Natural killer cell (primary cell): ENCODE data around the gene MCF2L. TPM values are rescaled to one million over a fixed set of nuclear protein-coding genes. Genes with fewer than 3 reads are reported as not detected.

Source experiments
- ATAC-seq, 3 donors: fragments of 150-1000 bp in 2 of 3; fragments of 200-7000 bp in 1 of 3; cut with Tn5 transposase; 1 replicate in 1 of 3; 2 replicates in 2 of 3; pipeline ENCODE4 v1.10.0; 2021; ENCODE audit warnings: mild to moderate bottlenecking in 2 of 3, moderate library complexity in 2 of 3
- DNase-seq, 2 donors: peaks; one replicate each; pipeline versions ENCODE4 v3.0.0 to v3.0.0-alpha.2; 2013 to 2021; ENCODE audit warnings: mixed read lengths in 1 of 2
- H3K27ac ChIP-seq: one replicate; pipeline ENCODE4 v1.5.1; 2013; ENCODE audit warnings: mild to moderate bottlenecking, low read length
- H3K27me3 ChIP-seq: one replicate; pipeline ENCODE4 v1.6.1; 2013; ENCODE audit warnings: low read length; ENCODE audit not compliant: control insufficient read depth, insufficient read depth
- H3K36me3 ChIP-seq: one replicate; pipeline ENCODE4 v1.6.1; 2013; ENCODE audit warnings: low read length; ENCODE audit not compliant: control insufficient read depth, insufficient read depth
- H3K4me1 ChIP-seq: one replicate; pipeline ENCODE4 v1.6.1; 2013; ENCODE audit warnings: low read length; ENCODE audit not compliant: control insufficient read depth, insufficient read depth
- H3K4me3 ChIP-seq: one replicate; pipeline ENCODE4 v1.5.1; 2013; ENCODE audit warnings: low read length
- H3K9me3 ChIP-seq: one replicate; pipeline ENCODE4 v1.6.1; 2013; ENCODE audit warnings: low read length; ENCODE audit not compliant: control insufficient read depth, insufficient read depth
- H3K27ac Mint-ChIP-seq, 2 donors: one replicate each; pipeline ENCODE4 v1.8.0; 2022; ENCODE audit warnings: mild to moderate bottlenecking in 2 of 2, mixed read lengths in 2 of 2, moderate library complexity in 1 of 2
- H3K27me3 Mint-ChIP-seq, 2 donors: one replicate each; pipeline ENCODE4 v1.8.0; 2022; ENCODE audit warnings: low read depth in 2 of 2, mixed read lengths in 2 of 2
- H3K36me3 Mint-ChIP-seq: one replicate; pipeline ENCODE4 v1.8.0; 2022; ENCODE audit warnings: mixed read lengths
- H3K4me1 Mint-ChIP-seq, 2 donors: one replicate each; pipeline ENCODE4 v1.8.0; 2022; ENCODE audit warnings: mixed read lengths in 2 of 2
- H3K4me3 Mint-ChIP-seq: one replicate; pipeline ENCODE4 v1.8.0; 2022; ENCODE audit warnings: mild to moderate bottlenecking, moderate library complexity, mixed read lengths
- H3K9me3 Mint-ChIP-seq, 2 donors: one replicate each; pipeline ENCODE4 v1.8.0; 2022; ENCODE audit warnings: mixed read lengths in 2 of 2
- CTCF ChIP-seq: fragments of 200-600 bp; IDR thresholded peaks from one replicate; pipeline ENCODE4 v1.8.0; 2022; ENCODE audit warnings: antibody characterized with exemption
- WGBS: methylation state at CpG from one replicate; pipeline ENCODE4 v1.1.7; 2013; ENCODE audit warnings: missing lambda C conversion rate; ENCODE audit not compliant: insufficient coverage; 5-methylcytosine and 5-hydroxymethylcytosine counted together
- intact Hi-C: fragments of 100-400 bp; cut with micrococcal nuclease; formaldehyde crosslinking; loops from one replicate; pipeline ENCODE4 v1.14.2; 2022
- total RNA-seq, 4 donors: library from RNA; stranded (reverse); fragments of 120-200 nt in 1 of 4; gene quantifications; one replicate each; pipeline versions ENCODE4 v1.2.3 to v1.2.4, GENCODE V29; 2013 to 2022

Gene MCF2L
- total RNA-seq, 3 donors from 2014 or later (not counting 1 experiment from before 2014, with no cell fraction given), result 1.7 to 3.0 (median 3.0) TPM

GRCh38 chr13:112956571-112957294 lies 12.3 kb upstream of the MCF2L start:
- H3K9me3 Mint-ChIP-seq, result no peaks in the 10 kb centered on the region
- DNase-seq (no peak), ATAC-seq (no peak)
- intact Hi-C loops, result no loop called here
- H3K4me3 Mint-ChIP-seq, result no peak overlapping the region
- Histone ChIP-seq H3K4me1 (no peaks in the 10 kb centered on the region), H3K27me3 (no peaks in the 10 kb centered on the region), H3K27ac (no peak overlapping the region), H3K9me3 (no peaks in the 10 kb centered on the region), H3K36me3 (no peaks in the 10 kb centered on the region), H3K4me3 (no peak overlapping the region)
- H3K4me1 Mint-ChIP-seq, result no peaks in the 10 kb centered on the region
- no peak for TF ChIP-seq CTCF
- H3K36me3 Mint-ChIP-seq, result no peaks in the 10 kb centered on the region
- H3K27ac Mint-ChIP-seq, result no peak overlapping the region
- WGBS, result 89% methylated on average over 19 of the region's 19 CpGs
- peaks cover 3 to 8% of the 10 kb centered on the region in 2 donors for H3K27me3 Mint-ChIP-seq

GRCh38 chr13:112957295-112957677 lies 11.7 kb upstream of the MCF2L start:
- Histone ChIP-seq H3K9me3 (no peaks in the 10 kb centered on the region), H3K27me3 (no peaks in the 10 kb centered on the region), H3K4me1 (no peaks in the 10 kb centered on the region), H3K36me3 (no peaks in the 10 kb centered on the region), H3K27ac (no peak overlapping the region), H3K4me3 (no peak overlapping the region)
- intact Hi-C loops, result no loop called here
- no peaks in the 10 kb centered on the region for H3K36me3 Mint-ChIP-seq
- H3K4me3 Mint-ChIP-seq, result no peak overlapping the region
- no peaks in the 10 kb centered on the region for H3K4me1 Mint-ChIP-seq
- 89% methylated on average over 12 of the region's 12 CpGs for WGBS
- ATAC-seq (no peak), DNase-seq (no peak)
- TF ChIP-seq CTCF, result no peak
- H3K27me3 Mint-ChIP-seq, result peaks cover 3 to 5% of the 10 kb centered on the region in 2 donors
- H3K27ac Mint-ChIP-seq, result no peak overlapping the region
- no peaks in the 10 kb centered on the region for H3K9me3 Mint-ChIP-seq

GRCh38 chr13:112958127-112958989 lies 10.7 kb upstream of the MCF2L start:
- H3K9me3 Mint-ChIP-seq, result no peaks in the 10 kb centered on the region
- H3K27me3 ChIP-seq, result no peaks in the 10 kb centered on the region
- 91% methylated on average over 29 of the region's 29 CpGs for WGBS
- no peaks in the 10 kb centered on the region for H3K4me1 ChIP-seq
- no peak overlapping the region for H3K4me3 Mint-ChIP-seq
- intact Hi-C loops, result no loop called here
- H3K27ac Mint-ChIP-seq, result no peak overlapping the region
- H3K27me3 Mint-ChIP-seq, result no peaks in the 10 kb centered on the region
- no peaks in the 10 kb centered on the region for H3K36me3 ChIP-seq
- H3K9me3 ChIP-seq, result no peaks in the 10 kb centered on the region
- no peak overlapping the region for H3K4me3 ChIP-seq
- ATAC-seq (no peak), DNase-seq (no peak)
- H3K36me3 Mint-ChIP-seq, result no peaks in the 10 kb centered on the region
- H3K4me1 Mint-ChIP-seq, result no peaks in the 10 kb centered on the region
- TF ChIP-seq CTCF, result no peak
- no peak overlapping the region for H3K27ac ChIP-seq
